Mucosa of descending colon (tissue), 3 donors: ENCODE data around the gene SH3RF2. TPM values are rescaled to one million over a fixed set of nuclear protein-coding genes. Genes with fewer than 3 reads are reported as not detected.
"Not testable (repeated sequence)": the region's sequence is repeated elsewhere in the genome, so short reads cannot be mapped to it uniquely, and the experiment has no call there.

Experiments
- ATAC-seq: fragments of 200-7000 bp; cut with Tn5 transposase; one replicate; pipeline ENCODE4 v1.9.1; 2020; ENCODE audit warnings: mild to moderate bottlenecking, moderate library complexity
- DNase-seq, 3 donors: peaks; one replicate each; pipeline ENCODE4 v3.0.0-alpha.2; 2020
- H3K36me3 ChIP-seq: fragments of 200-600 bp; one replicate; pipeline ENCODE4 v1.8.0; 2021; ENCODE audit warnings: low read depth, mild to moderate bottlenecking
- H3K4me1 ChIP-seq: fragments of 200-600 bp; one replicate; pipeline ENCODE4 v1.8.0; 2021; ENCODE audit warnings: low read depth, mild to moderate bottlenecking
- H3K4me3 ChIP-seq: fragments of 200-600 bp; one replicate; pipeline ENCODE4 v1.8.0; 2021; ENCODE audit warnings: mild to moderate bottlenecking
- H3K9me3 ChIP-seq: fragments of 200-600 bp; one replicate; pipeline ENCODE4 v1.8.0; 2021; ENCODE audit warnings: mild to moderate bottlenecking
- CTCF ChIP-seq: fragments of 200-600 bp; IDR thresholded peaks from one replicate; pipeline ENCODE4 v1.8.0; 2022; ENCODE audit warnings: antibody characterized with exemption, mild to moderate bottlenecking
- intact Hi-C, 2 donors: fragments of 100-400 bp; cut with DNase I in 1 of 2; cut with micrococcal nuclease in 1 of 2; formaldehyde crosslinking; loops; one replicate each; pipeline versions ENCODE4 v1.11.0 to v1.11.1; 2022; cut with DNase I, micrococcal nuclease
- total RNA-seq, 3 donors: library from RNA; stranded (reverse); fragmentation: NEBNext Ultra II Directional in 2 of 3; extraction: Animal tissue kit (Norgen Biotek cat#: 25700) in 2 of 3; gene quantifications; one replicate each; pipeline versions ENCODE4 v1.2.1 to v1.2.4, GENCODE V29; 2021 to 2023
- donor health status: DM: no; HTN: no; CAD: no; lungs with moderate emphysema.
- donor health status: DM: no; HTN: no; CAD: no.
- donor health status: DM: no; HTN: yes; CAD: no.

SH3RF2 gene
- total RNA-seq, 3 donors from 2014 or later, result 36.8 to 99.7 (median 61.5) TPM

- intact Hi-C loops, result no loop called here
- no peak overlapping the region for H3K4me3 ChIP-seq
- no peak for TF ChIP-seq CTCF
- ATAC-seq (no peak), DNase-seq (no peak)
- no peaks in the 10 kb centered on the region for H3K36me3 ChIP-seq
- no peaks in the 10 kb centered on the region for H3K9me3 ChIP-seq
- H3K4me1 ChIP-seq, result peaks cover 8% of the 10 kb centered on the region
These were observed 12.5 kb downstream of the SH3RF2 start for GRCh38 chr5:145948921-145949320.

- TF ChIP-seq CTCF, result no peak
- peaks cover 4% of the 10 kb centered on the region for H3K4me1 ChIP-seq
These were observed 13.1 kb downstream of the SH3RF2 start for GRCh38 chr5:145949474-145949873.

GRCh38 chr5:145951071-145951470 is 14.7 kb downstream of the SH3RF2 start:
- ATAC-seq (no peak), DNase-seq (no peak)

More at GRCh38 chr5:145949474-145949873, 13.1 kb downstream of the SH3RF2 start:
- DNase-seq, result no peak
- H3K9me3 ChIP-seq, result no peaks in the 10 kb centered on the region
- H3K36me3 ChIP-seq, result no peaks in the 10 kb centered on the region
- ATAC-seq, result no peak
- intact Hi-C loops, result no loop called here
- H3K4me3 ChIP-seq, result no peak overlapping the region

GRCh38 chr5:145953202-145953601 is 16.8 kb downstream of the SH3RF2 start:
- H3K36me3 ChIP-seq, result no peaks in the 10 kb centered on the region
- no peak overlapping the region for H3K4me3 ChIP-seq
- no peaks in the 10 kb centered on the region for H3K9me3 ChIP-seq
- TF ChIP-seq CTCF, result no peak
- H3K4me1 ChIP-seq, result peaks cover 15% of the 10 kb centered on the region
- intact Hi-C loops, result no loop called here
- no peak for DNase-seq
- no peak for ATAC-seq

More at GRCh38 chr5:145951071-145951470, 14.7 kb downstream of the SH3RF2 start:
- intact Hi-C loops, result no loop called here
- Histone ChIP-seq H3K9me3 (no peaks in the 10 kb centered on the region), H3K4me1 (peaks cover 6% of the 10 kb centered on the region), H3K4me3 (no peak overlapping the region), H3K36me3 (no peaks in the 10 kb centered on the region)
- no peak for TF ChIP-seq CTCF

GRCh38 chr5:145954140-145954539 is 17.8 kb downstream of the SH3RF2 start:
- DNase-seq, H3K4me3 ChIP-seq, H3K9me3 ChIP-seq, H3K36me3 ChIP-seq, intact Hi-C loops, ATAC-seq: not testable (repeated sequence)
- H3K4me1 ChIP-seq, result peaks cover 19% of the 10 kb centered on the region

- DNase-seq (no peak), ATAC-seq (no peak)
- no peak overlapping the region for H3K4me3 ChIP-seq
- H3K9me3 ChIP-seq, result no peaks in the 10 kb centered on the region
- no peak for TF ChIP-seq CTCF
- intact Hi-C loops, result no loop called here
- H3K4me1 ChIP-seq, result peaks cover 19% of the 10 kb centered on the region
- no peaks in the 10 kb centered on the region for H3K36me3 ChIP-seq
These were observed 21.0 kb downstream of the SH3RF2 start for GRCh38 chr5:145957388-145957787.
